K562 (cell line): ENCODE measurements around the gene UNC119. TPM values are rescaled to one million over a fixed set of nuclear protein-coding genes. Genes with fewer than 3 reads are reported as not detected.
A peak's percentile ranks its signal among the peaks of the same experiment; 100 is the strongest.

Experiments used
- ATAC-seq: fragments of 200-7000 bp; cut with Tn5 transposase; 3 replicates; pipeline ENCODE4 v1.9.1; 2020; ENCODE audit warnings: moderate library complexity
- BruUV-seq: library from RNA; stranded (reverse); fragments of 400-500 nt; replicated peaks from 2 replicates; lab custom pipeline; 2021; lab: Mats Ljungman, UMichigan
- CTCF ChIA-PET: fragments of 300-600 bp; formaldehyde crosslinking; extraction: SDS; loops from one replicate; lab custom pipeline; 2021; ENCODE audit warnings: low intra/inter-chr PET ratio; lab: Yijun Ruan, JAX
- POLR2A ChIA-PET: fragments of 300-600, 350-650 bp; sonication (Branson Sonifier 250); formaldehyde crosslinking; extraction: SDS; loops from one replicate; lab custom pipeline; 2021; ENCODE audit warnings: antibody characterized with exemption, inconsistent platforms; lab: Yijun Ruan, JAX
- DNase-seq, 4 experiments: peaks; one replicate each; pipeline versions ENCODE4 v3.0.0 to v3.0.0-alpha.2; 2011 to 2018; ENCODE audit warnings: low spot score in 3 of 4, mixed read lengths in 3 of 4; ENCODE audit errors: extremely low read depth in 1 of 4
- FAIRE-seq: peaks from 2 replicates; lab custom pipeline; 2011; peaks lifted over from hg19 to GRCh38; lab: Jason Lieb, UNC
- H2AFZ ChIP-seq: 2 replicates; pipeline ENCODE4 v1.6.0; 2011; ENCODE audit warnings: low read depth, low read length, control low read depth, inconsistent platforms
- H3K27ac ChIP-seq: fragments of 200-600 bp; 3 replicates; pipeline ENCODE4 v1.8.0; 2011; ENCODE audit warnings: low read depth, mild to moderate bottlenecking, control low read depth, inconsistent platforms, low read length, moderate library complexity, mixed read lengths; ENCODE audit errors: extremely low read depth
- H3K27me3 ChIP-seq, 2 experiments: fragments of 300-600 bp in 1 of 2; 2 replicates in 1 of 2; 3 replicates in 1 of 2; pipeline versions ENCODE4 v1.6.0 to v1.8.0; 2011; ENCODE audit warnings: inconsistent platforms in 2 of 2, low read length in 2 of 2, mild to moderate bottlenecking in 1 of 2, mixed read lengths in 1 of 2, moderate library complexity in 1 of 2; ENCODE audit not compliant: control insufficient read depth in 2 of 2, insufficient read depth in 2 of 2
- H3K36me3 ChIP-seq: fragments of 300-600 bp; 3 replicates; pipeline ENCODE4 v1.8.0; 2011; ENCODE audit warnings: mild to moderate bottlenecking, low read length, inconsistent platforms; ENCODE audit not compliant: control insufficient read depth, insufficient read depth
- H3K4me1 ChIP-seq, 2 experiments: fragments of 200-600 bp in 1 of 2; replicated peaks in 1 of 2; 2 replicates in 1 of 2; 3 replicates in 1 of 2; pipeline versions ENCODE4 v1.5.1 to v1.8.0; 2011; ENCODE audit warnings: inconsistent platforms in 2 of 2, low read length in 2 of 2, mild to moderate bottlenecking in 1 of 2, mixed read lengths in 1 of 2, moderate library complexity in 1 of 2; ENCODE audit not compliant: control insufficient read depth in 2 of 2, insufficient read depth in 2 of 2
- H3K4me2 ChIP-seq: 2 replicates; pipeline ENCODE4 v1.6.1; 2011; ENCODE audit warnings: low read length, control low read depth, inconsistent platforms, mixed read lengths; ENCODE audit not compliant: insufficient read depth
- H3K4me3 ChIP-seq: fragments of 200-600 bp; sonication (generic), shearing (Covaris generic); 2 replicates; pipeline ENCODE4 v1.5.1; 2016; ENCODE audit warnings: control low read depth, inconsistent platforms
- H3K79me2 ChIP-seq: fragments of 200-600 bp; 3 replicates; pipeline ENCODE4 v1.8.0; 2011; ENCODE audit warnings: low read length, inconsistent platforms; ENCODE audit not compliant: control insufficient read depth, insufficient read depth
- H3K9ac ChIP-seq, 2 experiments: 2 replicates each; pipeline versions ENCODE4 v1.6.0 to v1.6.1; 2011; ENCODE audit warnings: low read depth in 2 of 2, low read length in 2 of 2, control low read depth in 1 of 2, inconsistent platforms in 1 of 2, mild to moderate bottlenecking in 1 of 2, mixed read lengths in 1 of 2; ENCODE audit not compliant: insufficient read depth in 1 of 2
- H3K9me1 ChIP-seq: one replicate; pipeline ENCODE4 v1.6.0; 2011; ENCODE audit warnings: inconsistent platforms, mild to moderate bottlenecking, low read length, moderate library complexity; ENCODE audit not compliant: control insufficient read depth, insufficient read depth
- H3K9me3 ChIP-seq: replicated peaks from 2 replicates; pipeline ENCODE4 v1.5.1; 2011; ENCODE audit warnings: low read depth, low read length, inconsistent platforms; ENCODE audit not compliant: control insufficient read depth, insufficient read depth
- H4K20me1 ChIP-seq: replicated peaks from 2 replicates; pipeline ENCODE4 v1.6.1; 2011; ENCODE audit warnings: low read length, inconsistent platforms, mixed read lengths; ENCODE audit not compliant: control insufficient read depth, insufficient read depth
- BRD9 ChIP-seq: fragments of 450-650 bp; IDR thresholded peaks from 2 replicates; pipeline ENCODE4 v1.6.1; 2018; ENCODE audit warnings: low read depth; ENCODE audit not compliant: partially characterized antibody
- KLF16 ChIP-seq: IDR thresholded peaks from 2 replicates; pipeline ENCODE4 v1.6.1; 2016; ENCODE audit warnings: antibody characterized with exemption
- PCBP2 ChIP-seq: fragments of 200-400 bp; formaldehyde crosslinking; IDR thresholded peaks from 2 replicates; pipeline ENCODE4 v1.6.1; 2018; ENCODE audit warnings: low read length, low read depth, mild to moderate bottlenecking, moderate library complexity; ENCODE audit not compliant: poor library complexity, severe bottlenecking
- RREB1 ChIP-seq: fragments of 250-450 bp; sonication (Bioruptor Pico); IDR thresholded peaks from 2 replicates; pipeline ENCODE4 v1.4.0; 2020
- ZNF780A ChIP-seq: fragments of 250-450 bp; sonication (Bioruptor Pico); IDR thresholded peaks from 2 replicates; pipeline ENCODE4 v1.5.0; 2021; ENCODE audit warnings: mild to moderate bottlenecking
- WGBS: fragments of 100-300 bp; shearing (Covaris generic); methylation state at CpG from one replicate; pipeline ENCODE4 v1.1.6; 2016; ENCODE audit warnings: low coverage, mixed read lengths; ENCODE audit not compliant: insufficient coverage; ENCODE audit errors: missing lambda C conversion rate; 5-methylcytosine and 5-hydroxymethylcytosine counted together
- in situ Hi-C: fragments of 300-500 bp; cut with MboI; formaldehyde crosslinking; loops from 4 replicates; pipeline ENCODE4 v1.15.0; 2018; ENCODE audit warnings: inconsistent platforms, mixed read lengths
- intact Hi-C: fragments of 100-400 bp; cut with micrococcal nuclease; formaldehyde crosslinking; loops from 2 replicates; pipeline ENCODE4 v1.14.2; 2022
- polyA plus RNA-seq, 8 experiments: library from polyadenylated mRNA; depleted of rRNA in 4 of 8; stranded (reverse) in 5 of 8; unstranded in 3 of 8; fragments of >200 nt; fragmentation: Nextera tagmentation in 2 of 8; fragmentation: Illumina TruSeq in 1 of 8; extraction: Ambion mirVana in 2 of 8; extraction: Trizol in 1 of 8; gene quantifications; 2 replicates each; pipeline versions ENCODE4 v1.2.1 to v1.2.3, GENCODE V29; 2011 to 2014; ENCODE audit warnings: inconsistent platforms in 1 of 8, missing spikeins in 1 of 8
- total RNA-seq, 7 experiments: library from RNA; depleted of rRNA in 6 of 7; stranded (reverse); fragments of >200 nt in 6 of 7; fragmentation: Illumina TruSeq in 2 of 7; extraction: Trizol in 2 of 7; gene quantifications; 2 replicates each; pipeline versions ENCODE4 v1.2.1 to v1.2.3, GENCODE V29; 2011 to 2021; ENCODE audit warnings: low replicate concordance in 1 of 7

The UNC119 gene
- total and polyA plus RNA-seq, 9 of the 15 experiments (the other 6 are each of a cell fraction or from before 2014, with no cell fraction given) = 0.37 to 47.7 (median 16.3) TPM

- Histone ChIP-seq H3K4me2 (no peak overlapping the region), H2AFZ (no peak overlapping the region), H3K36me3 (0 out of 3 replicates have a peak, but pooled peaks cover 3% of the 10 kb centered on the region), H4K20me1 (no peaks in the 10 kb centered on the region; the same call in 1 of the 2 replicates), H3K27me3 (no peaks in the 10 kb centered on the region), H3K27ac (no peak overlapping the region), H3K4me3 (no peak overlapping the region), H3K4me1 (peaks cover 0 to 5% of the 10 kb centered on the region in 2 experiments; a peak in 2 of 5 replicates), H3K9me3 (no peaks in the 10 kb centered on the region), H3K9ac (peak overlapping the region in 1 of 2 experiments; percentile 50; a peak in 1 of 4 replicates), H3K79me2 (no peaks in the 10 kb centered on the region), H3K9me1 (peaks cover 4% of the 10 kb centered on the region)
- ChIA-PET POLR2A (interaction anchor here (0.6 kb wide), 1 partner anchor 91 kb away, joined by 3 read pairs; no protein-coding TSS in a partner anchor), CTCF (no interaction called here)
- ATAC-seq (no peak), DNase-seq (no peak), FAIRE-seq (no peak)
- BruUV-seq = no TSS peak
- 12% methylated on average over 4 of the region's 4 CpGs for WGBS
- intact Hi-C loops (loop anchor here (5.0 kb wide), 1 partner anchor 32 kb away; no protein-coding TSS in a partner anchor), in situ Hi-C loops (no loop called here)
- TF ChIP-seq PCBP2 (no peak), ZNF780A (no peak), KLF16 (no peak), BRD9 (no peak), RREB1 (CRISPR knock-in tag) (no peak)
Observed at GRCh38 chr17:28544402-28545140, 7.9 kb downstream of the UNC119 start.
